HepG2 (cell line): ENCODE data around the gene PLIN5. TPM values are rescaled to one million over a fixed set of nuclear protein-coding genes. Genes with fewer than 3 reads are reported as not detected.

Source experiments
- BCL6 ChIP-seq: IDR thresholded peaks from 2 replicates; pipeline ENCODE4 v1.6.1; 2016; ENCODE audit warnings: missing genetic modification reagents, missing compliant biosample characterization
- CSRNP2 ChIP-seq: sonication (generic); formaldehyde crosslinking; conservative IDR thresholded peaks from 2 replicates; pipeline ENCODE4 v1.8.0; 2022; ENCODE audit warnings: low read depth, missing genetic modification reagents
- ELF1 ChIP-seq: sonication (generic); formaldehyde crosslinking; IDR thresholded peaks from 2 replicates; pipeline ENCODE4 v1.4.0; 2020; ENCODE audit warnings: missing genetic modification reagents
- GZF1 ChIP-seq: sonication (generic); formaldehyde crosslinking; IDR thresholded peaks from 2 replicates; pipeline ENCODE4 v1.5.1; 2020; ENCODE audit warnings: mild to moderate bottlenecking, missing genetic modification reagents
- IRF9 ChIP-seq: sonication (generic); formaldehyde crosslinking; IDR thresholded peaks from 2 replicates; pipeline ENCODE4 v1.8.0; 2022; ENCODE audit warnings: missing genetic modification reagents, mild to moderate bottlenecking, borderline replicate concordance
- MXI1 ChIP-seq: IDR thresholded peaks from 3 replicates; pipeline ENCODE4 v1.6.1; 2012; ENCODE audit warnings: low read depth, low read length, inconsistent platforms, borderline replicate concordance
- NFE2 ChIP-seq: sonication (generic); formaldehyde crosslinking; IDR thresholded peaks from 2 replicates; pipeline ENCODE4 v1.4.0; 2020; ENCODE audit warnings: missing genetic modification reagents
- NFIC ChIP-seq: IDR thresholded peaks from 2 replicates; pipeline ENCODE4 v1.6.1; 2012; ENCODE audit warnings: mild to moderate bottlenecking, low read length, inconsistent platforms
- PBX3 ChIP-seq: sonication (generic); formaldehyde crosslinking; IDR thresholded peaks from 2 replicates; pipeline ENCODE4 v1.8.1; 2023; ENCODE audit warnings: missing genetic modification reagents, inconsistent platforms, borderline replicate concordance
- RARA ChIP-seq: IDR thresholded peaks from 2 replicates; pipeline ENCODE4 v1.6.1; 2016; ENCODE audit warnings: missing genetic modification reagents, missing compliant biosample characterization
- RXRA ChIP-seq: sonication (generic); formaldehyde crosslinking; IDR thresholded peaks from 2 replicates; pipeline ENCODE4 v1.5.1; 2020; ENCODE audit warnings: missing genetic modification reagents
- ZBTB49 ChIP-seq: sonication (generic); formaldehyde crosslinking; IDR thresholded peaks from 2 replicates; pipeline ENCODE4 v1.4.0; 2020; ENCODE audit warnings: missing genetic modification reagents, borderline replicate concordance
- ZNF142 ChIP-seq: sonication (generic); formaldehyde crosslinking; IDR thresholded peaks from 2 replicates; pipeline ENCODE4 v1.4.0; 2020; ENCODE audit warnings: missing genetic modification reagents
- ZNF3 ChIP-seq: IDR thresholded peaks from 2 replicates; pipeline ENCODE4 v1.7.0; 2017; ENCODE audit warnings: inconsistent platforms
- ZNF460 ChIP-seq: sonication (generic); formaldehyde crosslinking; IDR thresholded peaks from 2 replicates; pipeline ENCODE4 v1.5.1; 2020; ENCODE audit warnings: missing genetic modification reagents, mild to moderate bottlenecking, borderline replicate concordance
- ZNF788 ChIP-seq: sonication (generic); formaldehyde crosslinking; IDR thresholded peaks from 2 replicates; pipeline ENCODE4 v1.5.0; 2020; ENCODE audit warnings: mild to moderate bottlenecking, missing genetic modification reagents, borderline replicate concordance
- polyA plus RNA-seq, 8 experiments: library from polyadenylated mRNA; depleted of rRNA in 3 of 8; stranded (reverse) in 7 of 8; unstranded in 1 of 8; fragments of >200 nt; fragmentation: Illumina TruSeq in 4 of 8; extraction: Trizol in 4 of 8; gene quantifications; 2 replicates each; pipeline versions ENCODE4 v1.2.1 to v1.2.3, GENCODE V29; 2011 to 2016; ENCODE audit warnings: low read depth in 4 of 8, missing spikeins in 1 of 8, mixed read lengths in 1 of 8; ENCODE audit not compliant: insufficient read depth in 1 of 8
- total RNA-seq, 5 experiments: library from RNA; depleted of rRNA; stranded (reverse); fragments of >200 nt; fragmentation: Illumina TruSeq; extraction: Trizol; gene quantifications; 2 replicates each; pipeline ENCODE4 v1.2.3, GENCODE V29; 2016; ENCODE audit warnings: low read depth in 1 of 5

The PLIN5 gene
- total and polyA plus RNA-seq, 2 of the 13 experiments (the other 11 are each of a cell fraction or from before 2014, with no cell fraction given) = 1.8 to 4.8 TPM

- TF ChIP-seq MXI1 (0 out of 3 replicates have a peak, but pooled peaks have one; percentile 15), ZBTB49 (CRISPR knock-in tag) (no peak), BCL6 (CRISPR knock-in tag) (no peak), ZNF460 (CRISPR knock-in tag) (no peak), ZNF3 (0 out of 2 replicates have a peak, but pooled peaks have one; percentile 45), NFE2 (CRISPR knock-in tag) (no peak), IRF9 (0 out of 2 replicates have a peak, but pooled peaks have one; percentile 35), RARA (CRISPR knock-in tag) (peak; percentile 7; the same call in 1 of the 2 replicates), PBX3 (CRISPR knock-in tag) (no peak), ELF1 (CRISPR knock-in tag) (peak; percentile 45; the same call in 1 of the 2 replicates), ZNF788 (CRISPR knock-in tag) (peak; percentile 55; the same call in 1 of the 2 replicates), NFIC (peak; percentile 56; the same call in 1 of the 2 replicates), GZF1 (CRISPR knock-in tag) (peak; percentile 41; the same call in 1 of the 2 replicates), ZNF142 (CRISPR knock-in tag) (0 out of 2 replicates have a peak, but pooled peaks have one; percentile 5), RXRA (no peak), CSRNP2 (CRISPR knock-in tag) (no peak)
Observed at GRCh38 chr19:4582980-4583842, 48.2 kb upstream of the PLIN5 start (continued).
